HG03565 (cell line): Measurements from ENCODE around the gene TSSK2.
"Not testable (repeated sequence)": the region's sequence is repeated elsewhere in the genome, so short reads cannot be mapped to it uniquely, and the experiment has no call there.

ENCODE experiments used
- ATAC-seq: cut with Tn5 transposase; IDR thresholded peaks from one replicate; pipeline ENCODE4 v1.9.1; 2021; ENCODE audit warnings: mild to moderate bottlenecking, moderate library complexity; ENCODE audit not compliant: unreplicated experiment

TSSK2 gene

GRCh38 chr22:19138217-19139000, 7.3 kb downstream of the TSSK2 start:
- no peak for ATAC-seq

- ATAC-seq: no peak
Measured at GRCh38 chr22:19139001-19139356, 7.9 kb downstream of the TSSK2 start.

GRCh38 chr22:19139974-19140373, 8.9 kb downstream of the TSSK2 start:
- ATAC-seq: no peak

GRCh38 chr22:19142394-19142793, 11.3 kb downstream of the TSSK2 start:
- ATAC-seq: no peak

- ATAC-seq: no peak
Measured at GRCh38 chr22:19143212-19143611, 12.1 kb downstream of the TSSK2 start.

GRCh38 chr22:19143967-19144400, 12.9 kb downstream of the TSSK2 start:
- no peak for ATAC-seq

- no peak for ATAC-seq
Measured at GRCh38 chr22:19146215-19146968, 15.3 kb downstream of the TSSK2 start.

GRCh38 chr22:19147195-19147780, 16.2 kb downstream of the TSSK2 start:
- ATAC-seq: no peak

GRCh38 chr22:19148417-19149046, 17.4 kb downstream of the TSSK2 start:
- no peak for ATAC-seq

- ATAC-seq: no peak
Measured at GRCh38 chr22:19149047-19149883, 18.2 kb downstream of the TSSK2 start.

- ATAC-seq: no peak
Measured at GRCh38 chr22:19149991-19150390, 18.9 kb downstream of the TSSK2 start, which contains the start of gene GSC2. Gene GSC2 (minus strand): TSS chr22:19150292. CDS start chr22:19150283, 9 bp downstream.

- ATAC-seq: no peak
Measured at GRCh38 chr22:19150482-19151328, 19.6 kb downstream of the TSSK2 start.

GRCh38 chr22:19151329-19152191, 20.5 kb downstream of the TSSK2 start:
- no peak for ATAC-seq

- no peak for ATAC-seq
Measured at GRCh38 chr22:19152942-19153883, 22.1 kb downstream of the TSSK2 start.

GRCh38 chr22:19156109-19156508, 25.0 kb downstream of the TSSK2 start:
- ATAC-seq: not testable (repeated sequence)

- not testable (repeated sequence) for ATAC-seq
Measured at GRCh38 chr22:19158649-19159048, 27.5 kb downstream of the TSSK2 start.

GRCh38 chr22:19164425-19164824, 33.3 kb downstream of the TSSK2 start:
- no peak for ATAC-seq
